HL-60 (cell line): Measurements from ENCODE around the gene CTPS2.
"Not testable (repeated sequence)": the region's sequence is repeated elsewhere in the genome, so short reads cannot be mapped to it uniquely, and the experiment has no call there.

ENCODE experiments used
- DNase-seq, 2 experiments: peaks; one replicate each; pipeline ENCODE4 v3.0.0-alpha.2; 2010 to 2020; ENCODE audit warnings: low read depth in 1 of 2, low spot score in 1 of 2
- H3K27ac ChIP-seq: fragments of 250-450 bp; sonication (Bioruptor Pico); replicated peaks from 2 replicates; pipeline ENCODE4 v1.5.1; 2020; ENCODE audit warnings: mild to moderate bottlenecking, moderate library complexity
- H3K27me3 ChIP-seq: fragments of 250-450 bp; sonication (Bioruptor Pico); 2 replicates; pipeline ENCODE4 v1.5.1; 2021; ENCODE audit warnings: mild to moderate bottlenecking, moderate library complexity; ENCODE audit not compliant: insufficient read depth, poor library complexity, severe bottlenecking
- H3K4me3 ChIP-seq: replicated peaks from 2 replicates; pipeline ENCODE4 v1.5.1; 2011; ENCODE audit warnings: mild to moderate bottlenecking, control low read depth, low read length; ENCODE audit not compliant: insufficient read depth
- GABPA ChIP-seq: IDR thresholded peaks from 2 replicates; pipeline ENCODE4 v1.6.1; 2012; ENCODE audit warnings: low read depth
- POLR2AphosphoS5 ChIP-seq: IDR thresholded peaks from 2 replicates; pipeline ENCODE4 v1.6.1; 2012; ENCODE audit warnings: low read depth
- SPI1 ChIP-seq: IDR thresholded peaks from 2 replicates; pipeline ENCODE4 v1.6.1; 2012; ENCODE audit warnings: low read depth, mild to moderate bottlenecking, borderline replicate concordance
- long read RNA-seq: library from polyadenylated mRNA; unstranded; transcript quantifications from one replicate; pipeline ENCODE4 v2.0.0, GENCODE V29; 2020
- TF ChIP-seq, protein P1 (sequence below): IDR thresholded peaks from 2 replicates; pipeline ENCODE4 v1.6.1; 2012; ENCODE audit warnings: low read depth; ENCODE audit not compliant: insufficient replicate concordance
- TF ChIP-seq, protein P2 (sequence below): IDR thresholded peaks from one replicate; pipeline ENCODE4 v1.5.1; 2011; ENCODE audit warnings: low read length, control low read depth, inconsistent platforms; ENCODE audit not compliant: insufficient read depth

CTPS2 gene, protein sequence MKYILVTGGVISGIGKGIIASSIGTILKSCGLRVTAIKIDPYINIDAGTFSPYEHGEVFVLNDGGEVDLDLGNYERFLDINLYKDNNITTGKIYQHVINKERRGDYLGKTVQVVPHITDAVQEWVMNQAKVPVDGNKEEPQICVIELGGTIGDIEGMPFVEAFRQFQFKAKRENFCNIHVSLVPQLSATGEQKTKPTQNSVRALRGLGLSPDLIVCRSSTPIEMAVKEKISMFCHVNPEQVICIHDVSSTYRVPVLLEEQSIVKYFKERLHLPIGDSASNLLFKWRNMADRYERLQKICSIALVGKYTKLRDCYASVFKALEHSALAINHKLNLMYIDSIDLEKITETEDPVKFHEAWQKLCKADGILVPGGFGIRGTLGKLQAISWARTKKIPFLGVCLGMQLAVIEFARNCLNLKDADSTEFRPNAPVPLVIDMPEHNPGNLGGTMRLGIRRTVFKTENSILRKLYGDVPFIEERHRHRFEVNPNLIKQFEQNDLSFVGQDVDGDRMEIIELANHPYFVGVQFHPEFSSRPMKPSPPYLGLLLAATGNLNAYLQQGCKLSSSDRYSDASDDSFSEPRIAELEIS
- long read RNA-seq = 0 reads

DNA sequence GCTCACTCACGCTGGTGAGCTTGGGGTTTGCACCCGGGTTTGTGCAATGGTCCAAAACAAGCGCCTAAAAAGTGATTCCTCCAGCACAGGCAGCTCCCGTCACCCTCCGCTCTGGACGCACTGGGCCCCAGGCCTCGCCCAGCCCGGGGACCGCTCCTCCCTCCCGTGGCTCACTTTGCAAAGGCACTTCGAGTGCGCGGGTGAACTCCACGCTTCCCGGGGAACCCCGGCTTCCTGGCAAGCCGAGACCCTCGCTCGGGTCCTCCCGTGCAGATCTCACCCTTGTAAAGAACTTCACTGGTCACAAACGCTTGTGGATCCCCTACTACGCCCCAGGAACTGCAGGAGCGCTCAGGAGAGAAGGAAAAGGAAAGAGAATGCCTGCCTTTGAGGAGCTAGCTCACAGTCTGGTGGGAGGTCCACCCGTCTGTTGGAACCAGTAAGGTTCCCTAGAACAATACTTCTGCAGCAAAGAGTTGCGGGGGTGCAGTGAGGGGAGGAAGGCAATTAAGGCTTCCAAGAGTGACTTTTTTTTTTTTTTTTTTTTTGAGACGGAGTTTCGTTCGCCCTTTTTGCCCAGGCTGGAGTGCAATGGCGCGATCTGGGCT is at the start of gene CTPS2:
CTPS2 (minus strand) TSS at position 122 of the 608 bp plus-strand sequence. CDS start 9,767 bp downstream, outside the sequence.
- peak; percentile 41 to 76 for DNase-seq
- TF ChIP-seq, protein P1, sequence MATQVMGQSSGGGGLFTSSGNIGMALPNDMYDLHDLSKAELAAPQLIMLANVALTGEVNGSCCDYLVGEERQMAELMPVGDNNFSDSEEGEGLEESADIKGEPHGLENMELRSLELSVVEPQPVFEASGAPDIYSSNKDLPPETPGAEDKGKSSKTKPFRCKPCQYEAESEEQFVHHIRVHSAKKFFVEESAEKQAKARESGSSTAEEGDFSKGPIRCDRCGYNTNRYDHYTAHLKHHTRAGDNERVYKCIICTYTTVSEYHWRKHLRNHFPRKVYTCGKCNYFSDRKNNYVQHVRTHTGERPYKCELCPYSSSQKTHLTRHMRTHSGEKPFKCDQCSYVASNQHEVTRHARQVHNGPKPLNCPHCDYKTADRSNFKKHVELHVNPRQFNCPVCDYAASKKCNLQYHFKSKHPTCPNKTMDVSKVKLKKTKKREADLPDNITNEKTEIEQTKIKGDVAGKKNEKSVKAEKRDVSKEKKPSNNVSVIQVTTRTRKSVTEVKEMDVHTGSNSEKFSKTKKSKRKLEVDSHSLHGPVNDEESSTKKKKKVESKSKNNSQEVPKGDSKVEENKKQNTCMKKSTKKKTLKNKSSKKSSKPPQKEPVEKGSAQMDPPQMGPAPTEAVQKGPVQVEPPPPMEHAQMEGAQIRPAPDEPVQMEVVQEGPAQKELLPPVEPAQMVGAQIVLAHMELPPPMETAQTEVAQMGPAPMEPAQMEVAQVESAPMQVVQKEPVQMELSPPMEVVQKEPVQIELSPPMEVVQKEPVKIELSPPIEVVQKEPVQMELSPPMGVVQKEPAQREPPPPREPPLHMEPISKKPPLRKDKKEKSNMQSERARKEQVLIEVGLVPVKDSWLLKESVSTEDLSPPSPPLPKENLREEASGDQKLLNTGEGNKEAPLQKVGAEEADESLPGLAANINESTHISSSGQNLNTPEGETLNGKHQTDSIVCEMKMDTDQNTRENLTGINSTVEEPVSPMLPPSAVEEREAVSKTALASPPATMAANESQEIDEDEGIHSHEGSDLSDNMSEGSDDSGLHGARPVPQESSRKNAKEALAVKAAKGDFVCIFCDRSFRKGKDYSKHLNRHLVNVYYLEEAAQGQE = peak; percentile 49
- TF ChIP-seq POLR2AphosphoS5 (peak; percentile 79), SPI1 (no peak), GABPA (no peak)
- TF ChIP-seq, protein P2, sequence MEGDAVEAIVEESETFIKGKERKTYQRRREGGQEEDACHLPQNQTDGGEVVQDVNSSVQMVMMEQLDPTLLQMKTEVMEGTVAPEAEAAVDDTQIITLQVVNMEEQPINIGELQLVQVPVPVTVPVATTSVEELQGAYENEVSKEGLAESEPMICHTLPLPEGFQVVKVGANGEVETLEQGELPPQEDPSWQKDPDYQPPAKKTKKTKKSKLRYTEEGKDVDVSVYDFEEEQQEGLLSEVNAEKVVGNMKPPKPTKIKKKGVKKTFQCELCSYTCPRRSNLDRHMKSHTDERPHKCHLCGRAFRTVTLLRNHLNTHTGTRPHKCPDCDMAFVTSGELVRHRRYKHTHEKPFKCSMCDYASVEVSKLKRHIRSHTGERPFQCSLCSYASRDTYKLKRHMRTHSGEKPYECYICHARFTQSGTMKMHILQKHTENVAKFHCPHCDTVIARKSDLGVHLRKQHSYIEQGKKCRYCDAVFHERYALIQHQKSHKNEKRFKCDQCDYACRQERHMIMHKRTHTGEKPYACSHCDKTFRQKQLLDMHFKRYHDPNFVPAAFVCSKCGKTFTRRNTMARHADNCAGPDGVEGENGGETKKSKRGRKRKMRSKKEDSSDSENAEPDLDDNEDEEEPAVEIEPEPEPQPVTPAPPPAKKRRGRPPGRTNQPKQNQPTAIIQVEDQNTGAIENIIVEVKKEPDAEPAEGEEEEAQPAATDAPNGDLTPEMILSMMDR = no peak
- peak within 1 kb of the TSS; percentile 80 for H3K27ac ChIP-seq
- H3K27me3 ChIP-seq = no peaks in the 10 kb centered on the region
- H3K4me3 ChIP-seq = peak within 1 kb of the TSS; percentile 71

DNA sequence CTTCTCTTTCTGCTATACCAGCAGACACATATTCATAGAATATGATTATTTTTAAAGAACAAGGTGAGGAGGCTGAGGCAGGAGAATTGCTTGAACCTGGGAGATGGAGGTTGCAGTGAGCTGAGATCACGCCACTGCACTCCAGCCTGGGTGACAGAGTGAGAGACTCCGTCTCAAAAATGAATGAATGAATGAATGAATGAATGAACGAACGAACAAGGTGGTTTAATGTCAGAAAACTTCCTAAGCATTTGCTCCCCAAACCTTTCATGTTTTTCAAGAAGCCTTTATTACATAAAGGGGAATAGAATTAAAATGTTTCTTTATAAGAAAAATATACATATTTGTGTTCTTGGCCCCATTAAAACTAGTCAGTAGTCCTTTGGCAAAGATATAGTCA is 49.0 kb upstream of the CTPS2 start:
- DNase-seq, H3K27me3 ChIP-seq, H3K27ac ChIP-seq, H3K4me3 ChIP-seq: not testable (repeated sequence)

DNA sequence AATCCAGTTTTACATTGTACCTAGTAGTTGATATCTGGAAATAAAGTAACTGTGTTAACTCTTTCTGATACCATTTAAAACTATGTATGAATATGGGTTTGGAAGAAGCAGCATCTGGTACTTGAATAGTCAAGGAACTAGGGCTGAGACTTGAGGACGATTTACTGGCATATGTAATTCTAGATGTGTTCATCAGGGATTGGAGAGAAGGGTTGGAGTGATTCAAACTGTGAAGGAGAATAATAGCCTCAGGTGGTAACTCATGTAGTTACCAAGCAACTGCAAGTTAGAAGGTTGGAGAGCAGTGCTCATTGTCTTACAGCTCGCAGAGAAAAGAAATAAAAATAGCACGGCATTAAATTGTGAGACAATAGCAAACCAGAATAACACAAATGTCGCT is 44.3 kb upstream of the CTPS2 start:
- TF ChIP-seq POLR2AphosphoS5 (no peak), SPI1 (no peak), GABPA (no peak)
- TF ChIP-seq, protein P1 = no peak
- TF ChIP-seq, protein P2 = no peak
- DNase-seq = no peak
- Histone ChIP-seq H3K4me3 (no peak overlapping the region), H3K27me3 (no peaks in the 10 kb centered on the region), H3K27ac (no peak overlapping the region)

DNA sequence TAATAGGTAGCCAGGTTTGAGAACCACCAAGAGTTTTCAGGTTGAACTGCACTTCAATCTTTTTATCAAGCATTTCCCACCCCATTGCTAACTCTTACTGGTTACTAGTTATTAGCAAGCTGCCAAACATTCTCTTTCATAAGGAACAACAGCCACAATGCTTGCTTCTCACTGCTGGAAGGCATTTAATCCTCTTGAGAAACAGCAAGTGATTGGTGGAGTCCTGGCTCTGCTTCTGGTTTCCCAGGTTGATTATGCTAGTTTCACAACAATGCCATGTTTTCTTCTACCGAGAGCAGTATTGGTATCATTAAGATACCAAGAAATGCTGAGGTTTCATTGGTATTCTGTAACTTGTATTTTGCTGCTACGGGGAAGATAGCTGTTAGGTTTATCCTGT is 41.5 kb upstream of the CTPS2 start:
- no peak overlapping the region for H3K27ac ChIP-seq
- DNase-seq = no peak
- TF ChIP-seq SPI1 = no peak
- TF ChIP-seq POLR2AphosphoS5 = no peak
- TF ChIP-seq GABPA = no peak
- TF ChIP-seq, protein P2 = no peak
- TF ChIP-seq, protein P1 = no peak
- no peak overlapping the region for H3K4me3 ChIP-seq
- H3K27me3 ChIP-seq = no peaks in the 10 kb centered on the region
